HepG2 (cell line): Measurements from ENCODE around the gene LPIN3.

Experiments used
- CREB1 ChIP-seq, 2 experiments: fragments of 450-650 bp in 1 of 2; IDR thresholded peaks; 2 replicates each; pipeline ENCODE4 v1.6.1; 2016 to 2017; ENCODE audit warnings: control low read depth in 1 of 2, mild to moderate bottlenecking in 1 of 2, missing compliant biosample characterization in 1 of 2, missing genetic modification characterization in 1 of 2
- HDAC2 ChIP-seq: sonication (generic); formaldehyde crosslinking; IDR thresholded peaks from 2 replicates; pipeline ENCODE4 v1.4.0; 2020; ENCODE audit warnings: missing genetic modification reagents
- JUND ChIP-seq: sonication (generic); formaldehyde crosslinking; IDR thresholded peaks from 2 replicates; pipeline ENCODE4 v1.8.0; 2022; ENCODE audit warnings: mild to moderate bottlenecking, missing genetic modification reagents
- POLR2A ChIP-seq, 2 experiments: IDR thresholded peaks; 2 replicates each; pipeline ENCODE4 v1.6.1; 2011; ENCODE audit warnings: low read depth in 2 of 2, low read length in 2 of 2, mild to moderate bottlenecking in 1 of 2, moderate library complexity in 1 of 2; ENCODE audit not compliant: insufficient read depth in 1 of 2
- RARA ChIP-seq: IDR thresholded peaks from 2 replicates; pipeline ENCODE4 v1.6.1; 2016; ENCODE audit warnings: missing genetic modification reagents, missing compliant biosample characterization
- ZSCAN9 ChIP-seq: IDR thresholded peaks from 2 replicates; pipeline ENCODE4 v1.6.1; 2016; ENCODE audit warnings: borderline replicate concordance
- TF ChIP-seq, protein P1 (sequence below): sonication (generic); formaldehyde crosslinking; IDR thresholded peaks from 2 replicates; pipeline ENCODE4 v1.4.0; 2020; ENCODE audit warnings: missing genetic modification reagents, borderline replicate concordance
- TF ChIP-seq, protein P2 (sequence below): sonication (generic); formaldehyde crosslinking; IDR thresholded peaks from 2 replicates; pipeline ENCODE4 v1.4.0; 2020; ENCODE audit warnings: missing genetic modification reagents; ENCODE audit errors: not compliant biosample characterization
- TF ChIP-seq, protein P3 (sequence below): sonication (generic); formaldehyde crosslinking; IDR thresholded peaks from 2 replicates; pipeline ENCODE4 v1.5.0; 2020; ENCODE audit warnings: mild to moderate bottlenecking, missing genetic modification reagents, moderate library complexity

DNA sequence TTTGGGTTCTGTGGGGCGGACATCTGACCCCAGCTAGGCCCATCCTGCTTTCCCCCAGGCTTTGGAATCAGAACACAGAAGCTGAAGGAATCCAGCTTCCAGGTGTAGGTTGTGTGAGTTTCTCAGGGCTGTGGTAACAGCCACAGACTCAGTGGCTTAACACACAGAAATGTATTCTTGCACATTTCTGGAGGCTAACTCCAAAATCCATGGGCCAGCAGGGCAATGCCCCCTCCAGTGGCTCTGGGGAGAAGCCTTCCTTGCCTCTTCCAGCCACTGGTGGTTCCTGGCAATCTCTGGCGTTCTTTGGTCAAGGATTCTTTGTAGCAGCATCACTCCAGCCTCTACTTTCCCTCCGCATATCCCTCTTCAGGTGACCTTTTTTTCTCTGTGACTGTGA is 27.3 kb downstream of the LPIN3 start:
- TF ChIP-seq JUND (CRISPR knock-in tag) (no peak), CREB1 (IDR thresholded peaks at IDR 0.05) (no peak), CREB1 (CRISPR knock-in tag; IDR thresholded peaks at IDR 0.05) (no peak), HDAC2 (CRISPR knock-in tag) (no peak), POLR2A (IDR thresholded peaks at IDR 0.05; ENCODE audit: insufficient read depth in 1 of 2, low read depth in 2 of 2, low read length in 2 of 2) (no peak), ZSCAN9 (CRISPR knock-in tag) (no peak), RARA (CRISPR knock-in tag) (no peak)
- TF ChIP-seq, protein P1, sequence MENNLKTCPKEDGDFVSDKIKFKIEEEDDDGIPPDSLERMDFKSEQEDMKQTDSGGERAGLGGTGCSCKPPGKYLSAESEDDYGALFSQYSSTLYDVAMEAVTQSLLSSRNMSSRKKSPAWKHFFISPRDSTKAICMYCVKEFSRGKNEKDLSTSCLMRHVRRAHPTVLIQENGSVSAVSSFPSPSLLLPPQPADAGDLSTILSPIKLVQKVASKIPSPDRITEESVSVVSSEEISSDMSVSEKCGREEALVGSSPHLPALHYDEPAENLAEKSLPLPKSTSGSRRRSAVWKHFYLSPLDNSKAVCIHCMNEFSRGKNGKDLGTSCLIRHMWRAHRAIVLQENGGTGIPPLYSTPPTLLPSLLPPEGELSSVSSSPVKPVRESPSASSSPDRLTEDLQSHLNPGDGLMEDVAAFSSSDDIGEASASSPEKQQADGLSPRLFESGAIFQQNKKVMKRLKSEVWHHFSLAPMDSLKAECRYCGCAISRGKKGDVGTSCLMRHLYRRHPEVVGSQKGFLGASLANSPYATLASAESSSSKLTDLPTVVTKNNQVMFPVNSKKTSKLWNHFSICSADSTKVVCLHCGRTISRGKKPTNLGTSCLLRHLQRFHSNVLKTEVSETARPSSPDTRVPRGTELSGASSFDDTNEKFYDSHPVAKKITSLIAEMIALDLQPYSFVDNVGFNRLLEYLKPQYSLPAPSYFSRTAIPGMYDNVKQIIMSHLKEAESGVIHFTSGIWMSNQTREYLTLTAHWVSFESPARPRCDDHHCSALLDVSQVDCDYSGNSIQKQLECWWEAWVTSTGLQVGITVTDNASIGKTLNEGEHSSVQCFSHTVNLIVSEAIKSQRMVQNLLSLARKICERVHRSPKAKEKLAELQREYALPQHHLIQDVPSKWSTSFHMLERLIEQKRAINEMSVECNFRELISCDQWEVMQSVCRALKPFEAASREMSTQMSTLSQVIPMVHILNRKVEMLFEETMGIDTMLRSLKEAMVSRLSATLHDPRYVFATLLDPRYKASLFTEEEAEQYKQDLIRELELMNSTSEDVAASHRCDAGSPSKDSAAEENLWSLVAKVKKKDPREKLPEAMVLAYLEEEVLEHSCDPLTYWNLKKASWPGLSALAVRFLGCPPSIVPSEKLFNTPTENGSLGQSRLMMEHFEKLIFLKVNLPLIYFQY (CRISPR knock-in tag), result no peak
- TF ChIP-seq, protein P2, sequence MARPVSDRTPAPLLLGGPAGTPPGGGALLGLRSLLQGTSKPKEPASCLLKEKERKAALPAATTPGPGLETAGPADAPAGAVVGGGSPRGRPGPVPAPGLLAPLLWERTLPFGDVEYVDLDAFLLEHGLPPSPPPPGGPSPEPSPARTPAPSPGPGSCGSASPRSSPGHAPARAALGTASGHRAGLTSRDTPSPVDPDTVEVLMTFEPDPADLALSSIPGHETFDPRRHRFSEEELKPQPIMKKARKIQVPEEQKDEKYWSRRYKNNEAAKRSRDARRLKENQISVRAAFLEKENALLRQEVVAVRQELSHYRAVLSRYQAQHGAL (CRISPR knock-in tag), result no peak
- TF ChIP-seq, protein P3, sequence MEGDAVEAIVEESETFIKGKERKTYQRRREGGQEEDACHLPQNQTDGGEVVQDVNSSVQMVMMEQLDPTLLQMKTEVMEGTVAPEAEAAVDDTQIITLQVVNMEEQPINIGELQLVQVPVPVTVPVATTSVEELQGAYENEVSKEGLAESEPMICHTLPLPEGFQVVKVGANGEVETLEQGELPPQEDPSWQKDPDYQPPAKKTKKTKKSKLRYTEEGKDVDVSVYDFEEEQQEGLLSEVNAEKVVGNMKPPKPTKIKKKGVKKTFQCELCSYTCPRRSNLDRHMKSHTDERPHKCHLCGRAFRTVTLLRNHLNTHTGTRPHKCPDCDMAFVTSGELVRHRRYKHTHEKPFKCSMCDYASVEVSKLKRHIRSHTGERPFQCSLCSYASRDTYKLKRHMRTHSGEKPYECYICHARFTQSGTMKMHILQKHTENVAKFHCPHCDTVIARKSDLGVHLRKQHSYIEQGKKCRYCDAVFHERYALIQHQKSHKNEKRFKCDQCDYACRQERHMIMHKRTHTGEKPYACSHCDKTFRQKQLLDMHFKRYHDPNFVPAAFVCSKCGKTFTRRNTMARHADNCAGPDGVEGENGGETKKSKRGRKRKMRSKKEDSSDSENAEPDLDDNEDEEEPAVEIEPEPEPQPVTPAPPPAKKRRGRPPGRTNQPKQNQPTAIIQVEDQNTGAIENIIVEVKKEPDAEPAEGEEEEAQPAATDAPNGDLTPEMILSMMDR (CRISPR knock-in tag), result no peak
